Neuronal stem cell (in vitro differentiated cells): ENCODE data around the gene ADARB1.

Source experiments
- DNase-seq: peaks from one replicate; pipeline ENCODE4 v3.0.0-alpha.2; 2013; ENCODE audit warnings: low spot score
- H2AFZ ChIP-seq: one replicate; pipeline ENCODE4 v1.6.1; 2013; ENCODE audit warnings: mild to moderate bottlenecking, low read length, inconsistent platforms
- H2AK5ac ChIP-seq: 2 replicates; pipeline ENCODE4 v1.6.1; 2013; ENCODE audit warnings: low read depth, mild to moderate bottlenecking, inconsistent platforms, low read length, moderate library complexity, mixed read lengths
- H2BK120ac ChIP-seq: 2 replicates; pipeline ENCODE4 v1.6.1; 2013; ENCODE audit warnings: low read depth, mild to moderate bottlenecking, inconsistent platforms, low read length, moderate library complexity, mixed read lengths
- H2BK12ac ChIP-seq: one replicate; pipeline ENCODE4 v1.6.1; 2013; ENCODE audit warnings: low read length, inconsistent platforms
- H2BK15ac ChIP-seq: 2 replicates; pipeline ENCODE4 v1.6.1; 2013; ENCODE audit warnings: mild to moderate bottlenecking, low read length, inconsistent platforms, mixed read lengths
- H2BK5ac ChIP-seq: one replicate; pipeline ENCODE4 v1.6.1; 2013; ENCODE audit warnings: inconsistent platforms, mild to moderate bottlenecking, low read length, moderate library complexity
- H3K14ac ChIP-seq: one replicate; pipeline ENCODE4 v1.6.1; 2013; ENCODE audit warnings: low read length, inconsistent platforms
- H3K18ac ChIP-seq: 2 replicates; pipeline ENCODE4 v1.6.1; 2013; ENCODE audit warnings: low read length, inconsistent platforms
- H3K23ac ChIP-seq: 2 replicates; pipeline ENCODE4 v1.6.1; 2013; ENCODE audit warnings: low read depth, mild to moderate bottlenecking, mixed read lengths, low read length, inconsistent platforms; ENCODE audit not compliant: poor library complexity
- H3K27ac ChIP-seq: replicated peaks from 3 replicates; pipeline ENCODE4 v1.5.1; 2013; ENCODE audit warnings: low read length, inconsistent platforms
- H3K27me3 ChIP-seq, 3 experiments: 2 replicates each; pipeline ENCODE4 v1.6.1; 2013; ENCODE audit warnings: low read length in 3 of 3, mild to moderate bottlenecking in 2 of 3, inconsistent platforms in 1 of 3, low read depth in 1 of 3, mixed read lengths in 1 of 3, moderate library complexity in 1 of 3; ENCODE audit not compliant: control insufficient read depth in 3 of 3, insufficient read depth in 3 of 3
- H3K36me3 ChIP-seq, 2 donors: replicated peaks in 1 of 2; 2 replicates each; pipeline ENCODE4 v1.6.1; 2013; ENCODE audit warnings: low read length in 2 of 2; ENCODE audit not compliant: control insufficient read depth in 2 of 2, insufficient read depth in 2 of 2
- H3K4ac ChIP-seq: 2 replicates; pipeline ENCODE4 v1.6.1; 2013; ENCODE audit warnings: inconsistent platforms, mild to moderate bottlenecking, low read length, moderate library complexity
- H3K4me1 ChIP-seq, 2 donors: 1 replicate in 1 of 2; 2 replicates in 1 of 2; pipeline ENCODE4 v1.6.1; 2013; ENCODE audit warnings: low read length in 2 of 2, low read depth in 1 of 2; ENCODE audit not compliant: control insufficient read depth in 2 of 2, insufficient read depth in 1 of 2
- H3K4me2 ChIP-seq: one replicate; pipeline ENCODE4 v1.6.1; 2013; ENCODE audit warnings: mild to moderate bottlenecking, low read length, inconsistent platforms; ENCODE audit not compliant: insufficient read depth, poor library complexity, severe bottlenecking
- H3K4me3 ChIP-seq, 2 donors: 2 replicates each; pipeline ENCODE4 v1.5.1; 2013; ENCODE audit warnings: low read length in 2 of 2, mild to moderate bottlenecking in 2 of 2, inconsistent platforms in 1 of 2, moderate library complexity in 1 of 2
- H3K79me1 ChIP-seq: one replicate; pipeline ENCODE4 v1.6.1; 2013; ENCODE audit warnings: low read depth, mild to moderate bottlenecking, inconsistent platforms, low read length, moderate library complexity
- H3K9ac ChIP-seq: one replicate; pipeline ENCODE4 v1.6.1; 2013; ENCODE audit warnings: mild to moderate bottlenecking, low read depth, low read length, inconsistent platforms; ENCODE audit not compliant: poor library complexity
- H3K9me3 ChIP-seq, 2 donors: replicated peaks in 1 of 2; 2 replicates each; pipeline versions ENCODE3 to v1.6.1; 2013; ENCODE audit warnings: low read length in 2 of 2, mild to moderate bottlenecking in 2 of 2, inconsistent platforms in 1 of 2, low read depth in 1 of 2, mixed read lengths in 1 of 2, moderate library complexity in 1 of 2; ENCODE audit not compliant: control insufficient read depth in 2 of 2, insufficient read depth in 1 of 2
- H4K8ac ChIP-seq: one replicate; pipeline ENCODE4 v1.6.1; 2013; ENCODE audit warnings: low read depth, mild to moderate bottlenecking, inconsistent platforms, low read length, moderate library complexity
- H4K91ac ChIP-seq: one replicate; pipeline ENCODE4 v1.6.1; 2013; ENCODE audit warnings: low read length, low read depth, mild to moderate bottlenecking, inconsistent platforms; ENCODE audit not compliant: poor library complexity
- WGBS, 2 donors: extraction: QIAGEN DNeasy Blood & Tissue Kit; methylation state at CpG; one replicate each; pipeline ENCODE4 v1.1.7; 2013; ENCODE audit warnings: missing lambda C conversion rate in 2 of 2, mixed read lengths in 1 of 2; ENCODE audit not compliant: insufficient read length in 2 of 2, insufficient replicate concordance in 1 of 2; ENCODE audit errors: extremely low coverage in 2 of 2; 5-methylcytosine and 5-hydroxymethylcytosine counted together

The ADARB1 gene

DNA sequence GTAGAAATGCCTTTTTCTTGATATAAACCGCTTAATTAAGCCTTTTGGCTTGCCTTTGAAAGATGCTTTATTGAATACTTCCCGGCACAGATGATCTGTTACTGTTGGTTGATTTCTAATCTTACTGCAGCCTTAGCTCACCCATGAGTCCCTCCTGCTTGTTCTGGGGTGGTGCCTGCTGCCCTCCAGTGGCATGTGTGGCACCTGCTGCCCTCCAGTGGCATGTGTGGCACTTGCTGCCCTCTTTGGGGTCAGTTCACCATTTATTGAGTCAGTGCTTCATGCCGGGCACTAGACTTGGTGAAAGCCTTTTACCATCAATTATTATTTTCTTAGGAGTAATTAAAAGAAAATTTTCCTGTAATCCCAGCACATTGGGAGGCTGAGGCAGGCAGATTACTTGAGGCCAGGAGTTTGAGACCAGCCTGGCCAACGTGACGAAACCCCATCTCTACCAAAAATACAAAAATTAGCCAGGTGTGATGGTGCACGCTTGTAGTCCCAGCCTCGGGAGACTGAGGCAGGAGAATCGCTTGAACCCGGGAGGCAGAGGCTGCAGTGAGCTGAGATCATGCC, 54.3 kb downstream of the ADARB1 start:
- Histone ChIP-seq H3K9me3 (no peaks in the 10 kb centered on the region), H2BK12ac (no peak overlapping the region), H2BK120ac (no peak overlapping the region), H3K18ac (no peak overlapping the region), H4K8ac (no peak overlapping the region), H3K9ac (no peak overlapping the region), H3K79me1 (no peaks in the 10 kb centered on the region), H2BK15ac (no peak overlapping the region), H2AK5ac (no peak overlapping the region), H2BK5ac (no peak overlapping the region), H2AFZ (no peak overlapping the region), H3K27ac (no peak overlapping the region), H3K4me3 (no peak overlapping the region), H3K4me2 (no peak overlapping the region), H3K14ac (no peak overlapping the region), H3K4me1 (peaks cover 0 to 3% of the 10 kb centered on the region in 2 donors), H3K27me3 (no peaks in the 10 kb centered on the region), H3K4ac (no peak overlapping the region), H3K36me3 (no peaks in the 10 kb centered on the region), H3K23ac (no peak overlapping the region), H4K91ac (no peak overlapping the region)
- no peak for DNase-seq
- WGBS, 2 donors, result no CpG with 5 or more reads among the region's 9 CpGs

DNA sequence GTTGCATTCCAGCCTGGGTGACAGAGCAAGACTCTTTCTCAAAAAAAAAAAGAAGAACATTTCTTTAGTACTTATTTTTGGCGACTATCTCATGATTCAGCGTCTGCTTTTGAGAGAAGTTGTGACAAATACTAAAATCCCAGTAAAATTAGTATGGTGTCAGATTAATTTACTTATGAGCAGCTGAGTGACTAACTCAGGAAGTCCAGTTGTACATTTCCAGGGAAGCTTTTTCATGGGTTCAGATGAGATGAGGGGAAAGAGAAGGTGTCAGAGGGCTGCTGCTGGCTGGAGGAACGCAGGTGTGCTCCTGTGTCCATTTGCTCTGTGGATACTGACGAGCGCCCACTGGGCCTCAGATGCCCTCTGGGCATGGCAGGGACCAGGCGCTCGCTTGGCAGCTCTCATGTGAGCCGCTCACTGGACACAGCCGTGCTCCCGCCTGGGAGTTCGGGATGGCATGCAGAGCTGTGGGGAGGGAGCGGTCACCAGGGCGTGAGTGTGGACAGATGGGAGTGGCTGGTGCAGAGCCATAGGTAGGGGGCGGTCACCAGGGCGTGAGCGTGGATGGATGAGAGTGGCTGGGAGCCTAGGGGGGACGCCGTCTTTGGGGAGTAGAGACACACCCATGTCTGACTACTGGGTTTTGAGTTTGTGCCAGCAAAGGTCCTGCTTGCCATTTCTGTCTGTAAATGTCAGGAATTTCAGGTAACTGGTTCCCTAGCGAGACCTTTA, 55.0 kb downstream of the ADARB1 start:
- H2AK5ac ChIP-seq, result no peak overlapping the region
- H3K4me3 ChIP-seq, result peak overlapping the region in 1 of 2 donors; percentile 6
- H3K23ac ChIP-seq, result no peak overlapping the region
- WGBS, 2 donors, result no CpG with 5 or more reads among the region's 19 CpGs
- H3K4me2 ChIP-seq, result no peak overlapping the region
- no peak overlapping the region for H3K9ac ChIP-seq
- no peak overlapping the region for H2AFZ ChIP-seq
- DNase-seq, result no peak
- H2BK15ac ChIP-seq, result no peak overlapping the region
- peak overlapping the region; percentile 57 for H3K14ac ChIP-seq
- H2BK120ac ChIP-seq, result no peak overlapping the region
- H3K18ac ChIP-seq, result no peak overlapping the region
- no peaks in the 10 kb centered on the region for H3K27me3 ChIP-seq
- no peak overlapping the region for H4K91ac ChIP-seq
- no peak overlapping the region for H3K27ac ChIP-seq
- no peak overlapping the region for H3K4ac ChIP-seq
- H2BK5ac ChIP-seq, result no peak overlapping the region
- H3K9me3 ChIP-seq, result no peaks in the 10 kb centered on the region
- H3K79me1 ChIP-seq, result no peaks in the 10 kb centered on the region
- H2BK12ac ChIP-seq, result no peak overlapping the region
- H4K8ac ChIP-seq, result no peak overlapping the region
- H3K4me1 ChIP-seq, result peaks cover 0 to 3% of the 10 kb centered on the region in 2 donors
- no peaks in the 10 kb centered on the region for H3K36me3 ChIP-seq

- Histone ChIP-seq H2BK5ac (no peak overlapping the region), H3K14ac (no peak overlapping the region), H2BK12ac (no peak overlapping the region), H3K79me1 (no peaks in the 10 kb centered on the region), H3K4me3 (no peak overlapping the region), H3K4ac (no peak overlapping the region), H3K36me3 (no peaks in the 10 kb centered on the region), H4K8ac (no peak overlapping the region), H3K18ac (no peak overlapping the region), H3K9me3 (no peaks in the 10 kb centered on the region), H3K27me3 (no peaks in the 10 kb centered on the region), H3K27ac (no peak overlapping the region), H2AK5ac (no peak overlapping the region), H2BK120ac (no peak overlapping the region), H3K4me1 (peaks cover 0 to 3% of the 10 kb centered on the region in 2 donors), H3K23ac (no peak overlapping the region), H3K9ac (no peak overlapping the region), H4K91ac (no peak overlapping the region), H2AFZ (no peak overlapping the region), H3K4me2 (no peak overlapping the region), H2BK15ac (no peak overlapping the region)
- WGBS, 2 donors, result no CpG with 5 or more reads among the region's 10 CpGs
- DNase-seq, result no peak
These were observed 56.0 kb downstream of the ADARB1 start for GRCh38 chr21:45130324-45130774.

- H3K23ac ChIP-seq, result no peak overlapping the region
- WGBS, 2 donors, result no CpG with 5 or more reads among the region's 17 CpGs
- no peak overlapping the region for H3K4ac ChIP-seq
- no peak overlapping the region for H3K9ac ChIP-seq
- H2BK120ac ChIP-seq, result no peak overlapping the region
- no peak overlapping the region for H3K4me3 ChIP-seq
- no peak overlapping the region for H4K91ac ChIP-seq
- no peak overlapping the region for H3K18ac ChIP-seq
- H2BK15ac ChIP-seq, result no peak overlapping the region
- no peak for DNase-seq
- no peaks in the 10 kb centered on the region for H3K9me3 ChIP-seq
- H4K8ac ChIP-seq, result no peak overlapping the region
- H3K4me1 ChIP-seq, result peaks cover 0 to 3% of the 10 kb centered on the region in 2 donors
- no peak overlapping the region for H3K14ac ChIP-seq
- H3K79me1 ChIP-seq, result no peaks in the 10 kb centered on the region
- H3K36me3 ChIP-seq, result no peaks in the 10 kb centered on the region
- H2AK5ac ChIP-seq, result no peak overlapping the region
- no peak overlapping the region for H3K27ac ChIP-seq
- H3K4me2 ChIP-seq, result no peak overlapping the region
- no peaks in the 10 kb centered on the region for H3K27me3 ChIP-seq
- no peak overlapping the region for H2BK12ac ChIP-seq
- no peak overlapping the region for H2BK5ac ChIP-seq
- no peak overlapping the region for H2AFZ ChIP-seq
These were observed 57.2 kb downstream of the ADARB1 start for GRCh38 chr21:45131537-45131999.
